GM21367 (cell line): ENCODE data around the gene ITGA2B.
"Not testable (repeated sequence)": the region's sequence is repeated elsewhere in the genome, so short reads cannot be mapped to it uniquely, and the experiment has no call there.

ENCODE experiments used
- ATAC-seq: cut with Tn5 transposase; IDR thresholded peaks from one replicate; pipeline ENCODE4 v1.9.1; 2021; ENCODE audit not compliant: unreplicated experiment

The ITGA2B gene

DNA sequence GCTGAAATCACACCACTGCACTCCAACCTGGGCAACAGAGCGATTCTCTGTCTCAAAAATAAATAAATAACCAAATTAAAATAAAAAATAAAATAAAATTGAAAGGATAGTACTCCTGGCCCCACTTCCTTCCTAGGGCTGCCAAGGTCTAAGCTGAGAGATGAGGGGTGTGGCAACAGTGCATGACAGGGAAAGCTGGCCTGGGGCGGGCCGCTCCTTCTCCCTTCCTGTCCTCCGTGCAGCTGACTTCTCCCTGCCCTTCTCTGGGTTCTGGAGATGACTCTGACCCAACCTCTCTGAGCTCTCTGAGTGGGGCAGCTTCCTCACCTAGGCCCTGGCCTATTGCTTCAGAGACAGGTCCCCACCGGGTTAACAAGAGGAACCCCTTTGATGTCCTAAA lies 56.1 kb downstream of the ITGA2B start:
- ATAC-seq: no peak

GRCh38 chr17:44331249-44331760 lies 58.1 kb downstream of the ITGA2B start:
- ATAC-seq: no peak

DNA sequence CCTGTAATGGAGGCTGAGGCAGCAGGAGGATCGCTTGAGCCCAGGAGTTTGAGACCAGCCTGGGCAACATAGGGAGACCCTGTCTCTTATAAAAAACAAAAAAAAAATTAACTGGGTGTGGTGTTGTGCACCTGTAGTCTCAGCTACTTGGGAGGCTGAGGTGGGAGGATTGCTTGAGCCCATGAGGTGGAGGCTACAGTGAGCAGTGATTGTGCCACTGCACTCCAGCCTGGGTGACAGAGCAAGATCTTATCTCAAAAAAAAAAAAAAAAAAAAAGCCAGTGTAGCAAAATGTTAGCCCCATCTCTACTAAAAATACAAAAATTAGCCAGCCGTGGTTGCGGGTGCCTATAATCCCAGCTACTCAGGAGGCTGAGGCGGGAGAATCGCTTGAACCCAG lies 59.2 kb downstream of the ITGA2B start:
- not testable (repeated sequence) for ATAC-seq

GRCh38 chr17:44329516-44329915 lies 59.9 kb downstream of the ITGA2B start:
- ATAC-seq: not testable (repeated sequence)

DNA sequence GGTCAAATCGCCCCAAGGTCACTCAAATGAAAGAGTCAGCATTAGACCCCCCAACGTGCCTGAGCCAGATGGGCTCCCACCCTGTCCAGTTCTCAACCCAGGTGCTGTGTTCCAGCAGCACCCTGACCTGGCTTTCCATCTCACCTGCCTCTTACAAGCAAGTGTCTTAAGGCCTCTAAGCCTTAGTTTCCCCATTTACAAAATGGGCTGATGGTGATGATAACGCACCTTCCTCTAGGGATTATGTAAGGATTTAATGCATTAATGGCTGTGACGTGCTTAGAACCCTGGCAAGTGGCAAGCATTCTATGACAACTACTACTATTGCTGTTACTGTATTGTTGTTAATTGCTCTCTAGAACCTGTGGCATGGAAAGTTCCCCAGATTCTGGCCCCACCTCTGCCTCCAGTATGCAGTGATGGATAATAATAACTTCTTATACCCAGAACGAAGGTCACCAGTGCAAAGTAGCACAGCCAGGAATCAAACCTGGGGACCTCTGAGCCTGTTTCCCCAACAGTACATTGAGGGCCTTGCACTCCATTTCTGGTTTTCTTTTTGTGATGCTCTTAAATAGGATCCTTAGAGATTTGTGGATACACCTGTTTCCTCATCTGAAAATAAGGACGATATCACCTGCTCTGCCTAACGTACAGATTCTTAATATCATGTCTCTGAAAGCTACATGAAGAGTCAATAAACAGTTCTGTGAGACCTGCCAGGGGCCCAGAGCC lies 61.6 kb downstream of the ITGA2B start:
- no peak for ATAC-seq

GRCh38 chr17:44326861-44327444 lies 62.5 kb downstream of the ITGA2B start:
- no peak for ATAC-seq

DNA sequence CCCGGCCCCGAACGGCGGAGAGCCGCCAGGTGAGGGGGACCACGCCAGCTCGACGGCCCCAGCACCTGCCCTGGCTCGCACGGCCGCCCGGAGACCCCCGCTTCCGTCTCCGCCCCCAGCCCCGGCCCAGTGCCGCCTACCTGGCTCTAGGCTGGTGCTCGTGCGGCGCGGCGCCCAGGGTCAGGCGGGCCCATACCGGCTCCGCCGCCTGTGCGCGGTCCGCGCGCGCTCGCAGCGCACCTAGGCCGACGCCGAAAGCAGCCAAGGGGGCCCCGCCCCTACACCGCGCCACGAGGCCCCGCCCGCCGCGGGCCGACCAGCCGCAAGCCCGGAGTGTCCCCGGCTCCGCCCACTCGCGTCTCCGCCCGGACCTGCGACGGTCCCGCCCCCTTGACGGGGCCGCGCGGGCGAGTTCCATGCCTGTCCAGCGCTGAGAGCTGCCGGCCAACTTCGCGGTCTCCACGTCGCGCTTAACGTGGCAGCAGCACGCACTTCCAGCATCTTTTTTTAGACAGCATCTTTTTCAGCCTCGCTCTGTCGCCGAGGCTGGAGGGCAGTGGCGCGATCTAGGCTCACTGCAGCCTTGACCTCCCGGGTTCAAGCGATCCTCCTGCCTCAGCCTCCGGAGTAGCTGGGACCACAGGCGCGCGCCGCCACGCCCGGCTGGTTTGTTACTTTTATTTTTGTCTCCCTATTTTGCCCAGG lies 64.7 kb downstream of the ITGA2B start, which contains the start of gene SLC25A39:
Gene SLC25A39 (minus strand): TSS at position 253 of the 705 bp plus-strand sequence. CDS start 1,261 bp downstream, outside the sequence.
- peak; percentile 56 for ATAC-seq

- no peak for ATAC-seq
These were observed 65.3 kb downstream of the ITGA2B start for GRCh38 chr17:44324092-44324570.

DNA sequence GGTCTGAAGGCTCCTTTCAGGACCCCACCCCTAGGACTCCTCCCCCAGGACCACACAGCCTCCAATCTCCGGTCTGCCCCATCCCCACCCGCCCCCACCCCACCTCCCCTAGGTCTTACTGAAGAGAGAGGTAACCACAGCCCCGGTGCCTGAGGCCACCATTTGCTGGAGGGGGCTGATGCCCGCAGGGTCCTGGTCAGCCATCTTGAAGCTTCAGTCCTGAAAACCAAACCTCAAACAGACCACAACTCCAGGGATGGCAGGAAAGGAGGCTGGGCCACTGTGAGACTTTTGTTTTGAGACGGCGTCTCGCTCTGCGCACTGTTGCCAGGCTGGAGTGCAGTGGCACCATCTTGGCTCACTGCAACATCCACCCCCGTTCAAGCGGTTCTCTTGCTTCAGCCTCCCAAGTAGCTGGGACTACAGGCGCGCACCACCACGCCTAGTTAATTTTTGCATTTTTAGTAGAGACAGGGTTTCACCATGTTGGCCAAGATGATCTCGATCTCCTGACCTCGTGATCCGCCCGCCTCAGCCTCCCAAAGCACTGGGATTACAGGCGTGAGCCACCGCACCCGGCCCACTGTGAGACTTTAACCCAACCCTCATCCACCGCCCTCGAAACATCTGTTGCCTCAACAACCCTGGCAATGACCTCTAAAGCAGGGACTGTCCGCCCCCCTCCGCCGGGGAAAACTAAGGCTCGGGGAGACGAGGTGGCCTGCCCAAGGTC lies 65.9 kb downstream of the ITGA2B start:
- no peak for ATAC-seq

DNA sequence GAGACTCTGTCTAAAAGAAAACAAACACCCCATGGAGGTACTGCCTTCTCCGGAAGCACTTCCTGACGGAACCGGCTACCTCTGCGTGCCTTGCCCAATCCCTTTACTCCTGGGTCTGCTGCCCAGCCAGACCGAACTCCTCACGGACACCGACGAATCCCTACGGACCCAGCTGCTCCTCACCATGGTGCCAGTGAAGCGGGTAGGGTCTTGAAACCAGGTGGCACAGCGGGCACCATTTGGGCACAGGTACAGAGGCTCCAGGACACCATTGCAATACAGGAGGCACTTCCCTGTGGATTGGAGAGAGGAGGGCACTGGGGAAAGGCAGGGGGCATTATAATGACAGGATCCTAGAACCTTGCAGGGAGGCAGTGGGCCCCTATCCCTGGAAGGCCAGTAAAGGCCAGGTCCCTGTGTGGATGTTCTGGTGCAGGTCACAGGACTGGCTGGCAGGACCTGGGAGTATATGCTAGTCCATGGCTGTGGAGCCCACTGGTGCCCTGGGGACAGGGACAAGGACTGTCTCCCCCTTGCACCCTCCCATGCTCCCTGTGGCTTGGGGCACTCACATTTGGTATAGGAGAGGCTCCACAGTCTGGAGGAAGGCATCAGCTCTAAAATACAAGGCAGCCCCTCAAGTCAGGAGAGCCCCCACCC lies 67.1 kb downstream of the ITGA2B start:
- ATAC-seq: no peak
